HepG2 (cell line): Measurements from ENCODE around the gene VGLL4. TPM values are rescaled to one million over a fixed set of nuclear protein-coding genes. Genes with fewer than 3 reads are reported as not detected.

ENCODE experiments used
- ATAC-seq: fragments of 200-7000 bp; cut with Tn5 transposase; 3 replicates; pipeline ENCODE4 v1.9.1; 2020; ENCODE audit warnings: mild to moderate bottlenecking, moderate library complexity
- BruUV-seq: library from RNA; stranded (reverse); fragments of 400-500 nt; replicated peaks from 2 replicates; lab custom pipeline; 2021; lab: Mats Ljungman, UMichigan
- CTCF ChIA-PET: fragments of 300-600 bp; formaldehyde crosslinking; extraction: SDS; loops from one replicate; lab custom pipeline; 2021; ENCODE audit warnings: low total read pairs, inconsistent platforms, low intra/inter-chr PET ratio; lab: Yijun Ruan, JAX
- POLR2A ChIA-PET: fragments of 350-600 bp; sonication (Branson Sonifier 250); formaldehyde crosslinking; loops from one replicate; lab custom pipeline; 2020; ENCODE audit warnings: antibody characterized with exemption, inconsistent platforms; lab: Yijun Ruan, JAX
- DNase-seq: peaks from one replicate; pipeline ENCODE4 v3.0.0-alpha.2; 2015; ENCODE audit warnings: low spot score
- FAIRE-seq: peaks from 3 replicates; lab custom pipeline; 2011; peaks lifted over from hg19 to GRCh38; lab: Jason Lieb, UNC
- H2AFZ ChIP-seq: one replicate; pipeline ENCODE4 v1.6.1; 2011; ENCODE audit warnings: low read length, inconsistent platforms
- H3K27ac ChIP-seq: fragments of 300-600 bp; 3 replicates; pipeline ENCODE4 v1.8.0; 2011; ENCODE audit warnings: mixed run types, mild to moderate bottlenecking, mixed read lengths, low read length, inconsistent platforms; ENCODE audit not compliant: insufficient read depth; ENCODE audit errors: extremely low read length
- H3K27me3 ChIP-seq, 2 experiments: fragments of 200-600 bp in 1 of 2; 2 replicates in 1 of 2; 3 replicates in 1 of 2; pipeline versions ENCODE4 v1.6.0 to v1.8.0; 2011; ENCODE audit warnings: low read length in 2 of 2, mild to moderate bottlenecking in 2 of 2, moderate library complexity in 2 of 2, inconsistent platforms in 1 of 2; ENCODE audit not compliant: insufficient read depth in 2 of 2, control insufficient read depth in 1 of 2
- H3K36me3 ChIP-seq, 2 experiments: fragments of 200-600 bp in 1 of 2; replicated peaks in 1 of 2; 2 replicates in 1 of 2; 3 replicates in 1 of 2; pipeline versions ENCODE4 v1.5.1 to v1.8.0; 2011; ENCODE audit warnings: low read length in 2 of 2, inconsistent platforms in 1 of 2; ENCODE audit not compliant: insufficient read depth in 2 of 2, control insufficient read depth in 1 of 2
- H3K4me1 ChIP-seq: 2 replicates; pipeline ENCODE4 v1.5.1; 2012; ENCODE audit warnings: low read length, inconsistent platforms; ENCODE audit not compliant: insufficient read depth
- H3K4me2 ChIP-seq: 2 replicates; pipeline ENCODE4 v1.6.0; 2011; ENCODE audit warnings: low read depth, low read length, inconsistent platforms
- H3K4me3 ChIP-seq, 3 experiments: fragments of 200-600 bp in 1 of 3; sonication (generic), shearing (Covaris generic) in 1 of 3; replicated peaks in 1 of 3; 2 replicates each; pipeline ENCODE4 v1.5.1; 2011 to 2016; ENCODE audit warnings: low read length in 3 of 3, inconsistent platforms in 2 of 3, low read depth in 2 of 3, mild to moderate bottlenecking in 2 of 3, control low read depth in 1 of 3, mixed read lengths in 1 of 3; ENCODE audit not compliant: insufficient read depth in 1 of 3
- H3K79me2 ChIP-seq: one replicate; pipeline ENCODE4 v1.6.1; 2011; ENCODE audit warnings: low read length, inconsistent platforms; ENCODE audit not compliant: insufficient read depth
- H3K9ac ChIP-seq: 2 replicates; pipeline ENCODE4 v1.6.0; 2011; ENCODE audit warnings: mild to moderate bottlenecking, low read depth, low read length, inconsistent platforms; ENCODE audit not compliant: insufficient read depth
- H3K9me3 ChIP-seq: 2 replicates; pipeline ENCODE4 v1.5.1; 2012; ENCODE audit warnings: mild to moderate bottlenecking, low read length
- H4K20me1 ChIP-seq: 2 replicates; pipeline ENCODE4 v1.6.0; 2011; ENCODE audit warnings: inconsistent platforms, mild to moderate bottlenecking, low read length, moderate library complexity; ENCODE audit not compliant: insufficient read depth
- ZNF3 ChIP-seq: IDR thresholded peaks from 2 replicates; pipeline ENCODE4 v1.7.0; 2017; ENCODE audit warnings: inconsistent platforms
- ZNF703 ChIP-seq: sonication (generic); formaldehyde crosslinking; IDR thresholded peaks from 2 replicates; pipeline ENCODE4 v1.5.1; 2020; ENCODE audit warnings: missing genetic modification reagents, mild to moderate bottlenecking, moderate library complexity, borderline replicate concordance
- WGBS: methylation state at CpG from one replicate; pipeline ENCODE4 v1.1.6; 2017; ENCODE audit warnings: low lambda C conversion rate; 5-methylcytosine and 5-hydroxymethylcytosine counted together
- in situ Hi-C: cut with HindIII; loops from 2 replicates; pipeline ENCODE4 v1.10.0; 2017; ENCODE audit warnings: low pct_unique_long_range_greater_than_20kb; ENCODE audit not compliant: extremely low pct_ligation_motif_present
- intact Hi-C: fragments of 100-400 bp; cut with micrococcal nuclease; formaldehyde crosslinking; loops from one replicate; pipeline ENCODE4 v1.10.0; 2022; ENCODE audit not compliant: unreplicated experiment
- polyA plus RNA-seq, 8 experiments: library from polyadenylated mRNA; depleted of rRNA in 3 of 8; stranded (reverse) in 7 of 8; unstranded in 1 of 8; fragments of >200 nt; fragmentation: Illumina TruSeq in 4 of 8; extraction: Trizol in 4 of 8; gene quantifications; 2 replicates each; pipeline versions ENCODE4 v1.2.1 to v1.2.3, GENCODE V29; 2011 to 2016; ENCODE audit warnings: low read depth in 4 of 8, missing spikeins in 1 of 8, mixed read lengths in 1 of 8; ENCODE audit not compliant: insufficient read depth in 1 of 8
- total RNA-seq, 5 experiments: library from RNA; depleted of rRNA; stranded (reverse); fragments of >200 nt; fragmentation: Illumina TruSeq; extraction: Trizol; gene quantifications; 2 replicates each; pipeline ENCODE4 v1.2.3, GENCODE V29; 2016; ENCODE audit warnings: low read depth in 1 of 5
- TF ChIP-seq, protein P1 (sequence below), 2 experiments: sonication (generic) in 1 of 2; formaldehyde crosslinking in 1 of 2; IDR thresholded peaks; 2 replicates each; pipeline versions ENCODE4 v1.5.1 to v1.6.1; 2011 to 2020; ENCODE audit warnings: borderline replicate concordance in 1 of 2, low read depth in 1 of 2, low read length in 1 of 2, mild to moderate bottlenecking in 1 of 2, missing genetic modification reagents in 1 of 2, moderate library complexity in 1 of 2
- TF ChIP-seq, protein P2 (sequence below): sonication (generic); formaldehyde crosslinking; IDR thresholded peaks from 2 replicates; pipeline ENCODE4 v1.5.1; 2020; ENCODE audit warnings: mild to moderate bottlenecking, missing genetic modification reagents

Gene VGLL4
- total and polyA plus RNA-seq, 2 of the 13 experiments (the other 11 are each of a cell fraction or from before 2014, with no cell fraction given): 23.2 to 39.0 TPM

DNA sequence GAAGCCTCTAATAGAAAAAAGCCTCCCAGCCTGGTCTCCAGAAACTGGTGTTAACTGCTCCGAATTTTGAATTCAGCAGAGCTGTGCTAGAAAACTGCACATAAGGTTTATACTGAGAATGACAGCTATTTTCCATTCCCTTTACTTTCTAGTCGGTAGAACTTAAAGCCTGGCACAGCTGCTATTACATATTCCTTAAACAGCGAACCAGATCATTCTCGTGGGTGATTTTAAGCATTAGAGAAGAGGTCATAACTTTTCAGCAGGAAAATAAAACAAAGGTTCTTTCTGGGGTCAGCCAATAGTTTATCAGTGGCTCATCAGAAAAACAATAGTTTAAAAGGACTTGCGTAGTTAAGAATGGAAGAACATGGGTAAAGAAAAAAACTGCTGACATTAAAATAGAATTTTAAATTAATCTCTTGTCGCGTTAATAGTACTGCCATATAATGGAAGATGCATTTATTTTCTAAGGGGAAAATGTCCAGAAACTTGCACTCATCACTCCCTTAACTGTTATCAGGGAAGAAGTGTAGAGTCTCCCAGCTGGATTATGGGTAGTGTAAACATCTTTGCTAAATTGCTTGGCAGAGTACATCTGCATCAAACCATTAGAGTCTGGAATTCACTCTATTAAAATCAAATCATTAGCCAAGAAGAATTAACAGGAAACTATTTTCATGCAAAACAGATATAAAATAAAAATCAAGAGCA is 7.9 kb downstream of the VGLL4 start:
- FAIRE-seq (no peak), ATAC-seq (no peak), DNase-seq (no peak)
- H3K27ac ChIP-seq: no peak overlapping the region
- no peak overlapping the region for H3K4me3 ChIP-seq
- no peaks in the 10 kb centered on the region for H3K27me3 ChIP-seq
- no TSS peak for BruUV-seq
- POLR2A ChIA-PET: interaction anchor here (2.1 kb wide), 1 partner anchor 13 kb away, joined by 5 read pairs; no protein-coding TSS in a partner anchor
- peaks cover 0 to 5% of the 10 kb centered on the region in 2 experiments; a peak in 1 of 5 replicates for H3K36me3 ChIP-seq
- no peaks in the 10 kb centered on the region for H3K9me3 ChIP-seq
- no peak overlapping the region for H2AFZ ChIP-seq
- peaks cover 86% of the 10 kb centered on the region for H3K4me1 ChIP-seq
- CTCF ChIA-PET: no interaction called here
- in situ Hi-C loops: no loop called here
- peaks cover 98% of the 10 kb centered on the region for H3K79me2 ChIP-seq
- H3K9ac ChIP-seq: no peak overlapping the region
- 95% methylated on average over 7 of the region's 7 CpGs for WGBS
- H3K4me2 ChIP-seq: no peak overlapping the region
- H4K20me1 ChIP-seq: peaks cover 37% of the 10 kb centered on the region
- TF ChIP-seq ZNF3 (CRISPR knock-in tag) (no peak), ZNF703 (CRISPR knock-in tag) (no peak)
- TF ChIP-seq, protein P1, sequence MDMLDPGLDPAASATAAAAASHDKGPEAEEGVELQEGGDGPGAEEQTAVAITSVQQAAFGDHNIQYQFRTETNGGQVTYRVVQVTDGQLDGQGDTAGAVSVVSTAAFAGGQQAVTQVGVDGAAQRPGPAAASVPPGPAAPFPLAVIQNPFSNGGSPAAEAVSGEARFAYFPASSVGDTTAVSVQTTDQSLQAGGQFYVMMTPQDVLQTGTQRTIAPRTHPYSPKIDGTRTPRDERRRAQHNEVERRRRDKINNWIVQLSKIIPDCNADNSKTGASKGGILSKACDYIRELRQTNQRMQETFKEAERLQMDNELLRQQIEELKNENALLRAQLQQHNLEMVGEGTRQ (IDR thresholded peaks at IDR 0.05; ENCODE audit: low read depth, low read length): no peak
- TF ChIP-seq, protein P1 (CRISPR knock-in tag; IDR thresholded peaks at IDR 0.05; ENCODE audit: borderline replicate concordance): no peak
- TF ChIP-seq, protein P2, sequence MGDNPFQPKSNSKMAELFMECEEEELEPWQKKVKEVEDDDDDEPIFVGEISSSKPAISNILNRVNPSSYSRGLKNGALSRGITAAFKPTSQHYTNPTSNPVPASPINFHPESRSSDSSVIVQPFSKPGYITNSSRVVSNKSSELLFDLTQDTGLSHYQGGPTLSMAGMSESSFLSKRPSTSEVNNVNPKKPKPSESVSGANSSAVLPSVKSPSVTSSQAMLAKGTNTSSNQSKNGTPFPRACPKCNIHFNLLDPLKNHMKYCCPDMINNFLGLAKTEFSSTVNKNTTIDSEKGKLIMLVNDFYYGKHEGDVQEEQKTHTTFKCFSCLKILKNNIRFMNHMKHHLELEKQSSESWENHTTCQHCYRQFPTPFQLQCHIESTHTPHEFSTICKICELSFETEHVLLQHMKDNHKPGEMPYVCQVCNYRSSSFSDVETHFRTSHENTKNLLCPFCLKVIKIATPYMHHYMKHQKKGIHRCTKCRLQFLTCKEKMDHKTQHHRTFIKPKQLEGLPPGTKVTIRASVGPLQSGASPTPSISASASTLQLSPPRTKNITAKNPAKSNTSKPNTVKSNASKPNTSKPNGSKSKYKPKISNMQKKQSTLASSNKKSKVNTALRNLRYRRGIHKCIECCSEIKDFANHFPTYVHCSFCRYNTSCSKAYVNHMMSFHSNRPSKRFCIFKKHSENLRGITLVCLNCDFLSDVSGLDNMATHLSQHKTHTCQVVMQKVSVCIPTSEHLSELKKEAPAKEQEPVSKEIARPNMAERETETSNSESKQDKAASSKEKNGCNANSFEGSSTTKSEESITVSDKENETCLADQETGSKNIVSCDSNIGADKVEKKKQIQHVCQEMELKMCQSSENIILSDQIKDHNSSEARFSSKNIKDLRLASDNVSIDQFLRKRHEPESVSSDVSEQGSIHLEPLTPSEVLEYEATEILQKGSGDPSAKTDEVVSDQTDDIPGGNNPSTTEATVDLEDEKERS: no peak
- TF ChIP-seq, all 625 proteins: peak for 0
- intact Hi-C loops: no loop called here
